NK-92 (cell line): Measurements from ENCODE around the gene WDR62.

Experiments
- DNase-seq: peaks from one replicate; lab custom pipeline; 2025; ENCODE audit not compliant: unreplicated experiment; lab: John Stamatoyannopoulos, UW

The WDR62 gene

GRCh38 chr19:36139473-36140303, 85.0 kb downstream of the WDR62 start, which contains the start of gene CAPNS1:
TSS of gene CAPNS1 (plus strand) at chr19:36140066. CDS start at chr19:36141012, 946 bp downstream.
- DNase-seq, result peak; percentile 63

GRCh38 chr19:36140304-36141038, 85.8 kb downstream of the WDR62 start:
- DNase-seq, result no peak

- DNase-seq, result no peak
These were observed 86.6 kb downstream of the WDR62 start for GRCh38 chr19:36141039-36141927.

- DNase-seq, result no peak
These were observed 87.3 kb downstream of the WDR62 start for GRCh38 chr19:36142046-36142445.

GRCh38 chr19:36142496-36142895, 87.8 kb downstream of the WDR62 start:
- no peak for DNase-seq

GRCh38 chr19:36144624-36145023, 89.9 kb downstream of the WDR62 start:
- no peak for DNase-seq

- DNase-seq, result no peak
These were observed 95.1 kb downstream of the WDR62 start for GRCh38 chr19:36149673-36150406.

GRCh38 chr19:36150586-36150985, 95.9 kb downstream of the WDR62 start:
- no peak for DNase-seq

GRCh38 chr19:36151144-36152018, 96.7 kb downstream of the WDR62 start:
- no peak for DNase-seq

- no peak for DNase-seq
These were observed 97.3 kb downstream of the WDR62 start for GRCh38 chr19:36152019-36152351.

- DNase-seq, result no peak
These were observed 97.8 kb downstream of the WDR62 start, which contains the start of gene COX7A1 for GRCh38 chr19:36152352-36153091. TSS of gene COX7A1 (minus strand) at chr19:36152447. CDS start at chr19:36152407, 40 bp downstream.

GRCh38 chr19:36153126-36153525, 98.4 kb downstream of the WDR62 start:
- no peak for DNase-seq
